Right lobe of liver (tissue), 4 donors: ENCODE results near the gene PPP2R3C.

Source experiments
- POLR2A ChIP-seq: fragments of 450-650 bp; IDR thresholded peaks from one replicate; pipeline ENCODE4 v1.6.1; 2017; ENCODE audit warnings: antibody characterized with exemption, mild to moderate bottlenecking
- TF ChIP-seq, protein P1 (sequence below), 4 donors: fragments of 200-600 bp in 3 of 4; fragments of 450-650 bp in 1 of 4; IDR thresholded peaks; one replicate each; pipeline versions ENCODE4 v1.5.1 to v1.8.0; 2016 to 2022; ENCODE audit warnings: antibody characterized with exemption in 4 of 4, mild to moderate bottlenecking in 2 of 4
- donor health status: DM: no; HTN: no; CAD: no.
- donor health status: DM: no; HTN: no; CAD: no.
- donor health status: DM: no; HTN: yes; CAD: no.

DNA sequence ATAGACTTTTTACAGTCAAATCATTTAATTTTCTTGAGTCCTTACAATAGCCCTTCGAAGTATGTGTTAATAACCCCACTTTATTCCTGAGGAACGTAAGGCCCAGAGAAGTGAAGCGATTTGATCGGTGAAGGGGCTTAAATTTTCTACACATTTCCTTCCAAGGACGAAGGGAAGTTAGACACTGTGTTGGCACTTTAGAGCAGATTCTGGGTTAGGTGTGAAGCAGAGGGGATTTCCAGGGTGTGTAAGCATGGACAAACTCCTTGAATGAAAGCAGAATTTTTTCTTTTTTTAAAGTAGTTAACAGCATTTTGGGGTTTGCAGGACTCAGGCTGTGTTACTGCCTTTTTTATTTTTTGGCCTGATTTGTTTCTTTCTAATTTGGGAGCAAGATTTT, 39.4 kb upstream of the PPP2R3C start:
- TF ChIP-seq, protein P1, sequence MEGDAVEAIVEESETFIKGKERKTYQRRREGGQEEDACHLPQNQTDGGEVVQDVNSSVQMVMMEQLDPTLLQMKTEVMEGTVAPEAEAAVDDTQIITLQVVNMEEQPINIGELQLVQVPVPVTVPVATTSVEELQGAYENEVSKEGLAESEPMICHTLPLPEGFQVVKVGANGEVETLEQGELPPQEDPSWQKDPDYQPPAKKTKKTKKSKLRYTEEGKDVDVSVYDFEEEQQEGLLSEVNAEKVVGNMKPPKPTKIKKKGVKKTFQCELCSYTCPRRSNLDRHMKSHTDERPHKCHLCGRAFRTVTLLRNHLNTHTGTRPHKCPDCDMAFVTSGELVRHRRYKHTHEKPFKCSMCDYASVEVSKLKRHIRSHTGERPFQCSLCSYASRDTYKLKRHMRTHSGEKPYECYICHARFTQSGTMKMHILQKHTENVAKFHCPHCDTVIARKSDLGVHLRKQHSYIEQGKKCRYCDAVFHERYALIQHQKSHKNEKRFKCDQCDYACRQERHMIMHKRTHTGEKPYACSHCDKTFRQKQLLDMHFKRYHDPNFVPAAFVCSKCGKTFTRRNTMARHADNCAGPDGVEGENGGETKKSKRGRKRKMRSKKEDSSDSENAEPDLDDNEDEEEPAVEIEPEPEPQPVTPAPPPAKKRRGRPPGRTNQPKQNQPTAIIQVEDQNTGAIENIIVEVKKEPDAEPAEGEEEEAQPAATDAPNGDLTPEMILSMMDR (IDR thresholded peaks at IDR 0.05), result no peak
- TF ChIP-seq POLR2A, result no peak
